Endothelial cell of umbilical vein (primary cell): ENCODE results near the gene C19orf44. TPM values are rescaled to one million over a fixed set of nuclear protein-coding genes. Genes with fewer than 3 reads are reported as not detected.

Experiments
- BruUV-seq: library from RNA; stranded (reverse); fragments of 400-500 nt; replicated peaks from 2 replicates; lab custom pipeline; 2021; lab: Mats Ljungman, UMichigan
- CTCF ChIA-PET: fragments of 300-600, 350-600 bp; sonication (Branson Sonifier 250); formaldehyde crosslinking; loops from one replicate; lab custom pipeline; 2021; ENCODE audit warnings: antibody characterized with exemption, inconsistent platforms; lab: Charles Lee
- POLR2A ChIA-PET: fragments of 300-600, 350-600 bp; sonication (Branson Sonifier 250); formaldehyde crosslinking; loops from one replicate; lab custom pipeline; 2021; ENCODE audit warnings: antibody characterized with exemption, inconsistent platforms; lab: Charles Lee
- DNase-seq: peaks from one replicate; pipeline ENCODE4 v3.0.0-alpha.2; 2011; ENCODE audit warnings: low read depth, low spot score
- FAIRE-seq: peaks from 2 replicates; lab custom pipeline; 2011; peaks lifted over from hg19 to GRCh38; lab: Jason Lieb, UNC
- H2AFZ ChIP-seq: 2 replicates; pipeline ENCODE4 v1.6.0; 2012; ENCODE audit warnings: low read depth, low read length, control low read depth, inconsistent platforms
- H3K27ac ChIP-seq: 2 replicates; pipeline ENCODE4 v1.5.1; 2011; ENCODE audit warnings: low read depth, mild to moderate bottlenecking, control low read depth, low read length, moderate library complexity; ENCODE audit not compliant: insufficient read depth
- H3K27me3 ChIP-seq, 2 experiments: 2 replicates each; pipeline versions ENCODE4 v1.6.0 to v1.6.1; 2011; ENCODE audit warnings: low read length in 2 of 2, mixed read lengths in 1 of 2; ENCODE audit not compliant: control insufficient read depth in 2 of 2, insufficient read depth in 2 of 2
- H3K36me3 ChIP-seq, 2 experiments: 2 replicates in 1 of 2; 3 replicates in 1 of 2; pipeline ENCODE4 v1.5.1; 2011; ENCODE audit warnings: low read length in 2 of 2, mild to moderate bottlenecking in 1 of 2, moderate library complexity in 1 of 2; ENCODE audit not compliant: control insufficient read depth in 2 of 2, insufficient read depth in 2 of 2; ENCODE audit errors: extremely low read depth in 1 of 2
- H3K4me1 ChIP-seq: 3 replicates; pipeline ENCODE4 v1.5.1; 2011; ENCODE audit warnings: mild to moderate bottlenecking, low read length; ENCODE audit not compliant: control insufficient read depth, insufficient read depth; ENCODE audit errors: extremely low read depth
- H3K4me2 ChIP-seq: 2 replicates; pipeline ENCODE4 v1.6.1; 2011; ENCODE audit warnings: low read length, control low read depth, mixed read lengths; ENCODE audit not compliant: insufficient read depth
- H3K4me3 ChIP-seq, 3 experiments: fragments of 200-600 bp in 1 of 3; sonication (generic), shearing (Covaris generic) in 1 of 3; replicated peaks in 1 of 3; 2 replicates each; pipeline ENCODE4 v1.5.1; 2011 to 2016; ENCODE audit warnings: control low read depth in 3 of 3, low read length in 3 of 3, mild to moderate bottlenecking in 2 of 3, inconsistent platforms in 1 of 3, low read depth in 1 of 3, moderate library complexity in 1 of 3; ENCODE audit not compliant: insufficient read depth in 1 of 3
- H3K79me2 ChIP-seq: 2 replicates; pipeline ENCODE4 v1.6.0; 2012; ENCODE audit warnings: low read length, inconsistent platforms; ENCODE audit not compliant: control insufficient read depth, insufficient read depth
- H3K9ac ChIP-seq: replicated peaks from 2 replicates; pipeline ENCODE3; 2011; ENCODE audit warnings: low read length, control low read depth; ENCODE audit not compliant: insufficient read depth; ENCODE audit errors: extremely low read depth
- H3K9me1 ChIP-seq: replicated peaks from 3 replicates; pipeline ENCODE4 v1.6.0; 2011; ENCODE audit warnings: mild to moderate bottlenecking, low read length; ENCODE audit not compliant: control insufficient read depth, insufficient read depth; ENCODE audit errors: extremely low read depth
- H3K9me3 ChIP-seq: replicated peaks from 2 replicates; pipeline ENCODE4 v1.5.1; 2012; ENCODE audit warnings: low read length, inconsistent platforms; ENCODE audit not compliant: control insufficient read depth, insufficient read depth
- H4K20me1 ChIP-seq: replicated peaks from 2 replicates; pipeline ENCODE3; 2011; ENCODE audit warnings: mild to moderate bottlenecking, low read length; ENCODE audit not compliant: control insufficient read depth, insufficient read depth; ENCODE audit errors: extremely low read depth
- EZH2 ChIP-seq: IDR thresholded peaks from 2 replicates; pipeline ENCODE4 v1.6.1; 2012; ENCODE audit warnings: borderline replicate concordance, low read depth, mild to moderate bottlenecking, moderate library complexity, low read length, inconsistent platforms; ENCODE audit not compliant: severe bottlenecking
- FOS ChIP-seq: IDR thresholded peaks from 2 replicates; pipeline ENCODE4 v1.6.1; 2011; ENCODE audit warnings: mild to moderate bottlenecking, low read length, moderate library complexity, borderline replicate concordance; ENCODE audit not compliant: insufficient read depth
- GATA2 ChIP-seq: IDR thresholded peaks from 2 replicates; pipeline ENCODE4 v1.7.0; 2011; ENCODE audit warnings: low read depth, mild to moderate bottlenecking, moderate library complexity, mixed read lengths, low read length; ENCODE audit not compliant: insufficient read length, insufficient read depth
- JUN ChIP-seq: IDR thresholded peaks from 2 replicates; pipeline ENCODE4 v1.6.1; 2011; ENCODE audit warnings: borderline replicate concordance, low read depth; ENCODE audit not compliant: insufficient read length, insufficient read depth
- MYC ChIP-seq: IDR thresholded peaks from one replicate; pipeline ENCODE4 v1.6.1; 2011; ENCODE audit warnings: mild to moderate bottlenecking, low read depth, low read length
- POLR2A ChIP-seq: IDR thresholded peaks from 2 replicates; pipeline ENCODE4 v1.6.1; 2012; ENCODE audit warnings: low read depth, mild to moderate bottlenecking, control low read depth, low read length
- POLR2AphosphoS5 ChIP-seq: IDR thresholded peaks from 2 replicates; pipeline ENCODE4 v1.6.1; 2012; ENCODE audit warnings: low read depth, mild to moderate bottlenecking, control low read depth, low read length, moderate library complexity; ENCODE audit not compliant: insufficient read depth
- dilution Hi-C: fragments of 300-500 bp; cut with MboI; formaldehyde crosslinking; loops from one replicate; pipeline ENCODE4 v1.15.0; 2019; ENCODE audit warnings: low sequenced_read_pairs; ENCODE audit not compliant: extremely low pct_ligation_motif_present
- intact Hi-C: fragments of 100-400 bp; cut with micrococcal nuclease; formaldehyde crosslinking; loops from one replicate; pipeline ENCODE4 v1.10.0; 2022
- polyA plus RNA-seq, 4 experiments: library from polyadenylated mRNA; depleted of rRNA in 3 of 4; stranded (reverse) in 3 of 4; unstranded in 1 of 4; fragments of >200 nt; gene quantifications; 2 replicates each; pipeline versions ENCODE4 v1.2.1 to v1.2.3, GENCODE V29; 2011 to 2012; ENCODE audit warnings: missing spikeins in 1 of 4
- total RNA-seq: library from RNA; stranded (reverse); gene quantifications from 2 replicates; pipeline ENCODE4 v1.2.3, GENCODE V29; 2021
- TF ChIP-seq, protein P1 (sequence below): IDR thresholded peaks from 2 replicates; pipeline ENCODE4 v1.6.1; 2011; ENCODE audit not compliant: insufficient read depth, insufficient read length
- TF ChIP-seq, protein P2 (sequence below), 2 donors: IDR thresholded peaks; 1 replicate in 1 of 2; 2 replicates in 1 of 2; pipeline ENCODE4 v1.5.1; 2011; ENCODE audit warnings: low read length in 2 of 2, mild to moderate bottlenecking in 2 of 2, moderate library complexity in 2 of 2, control low read depth in 1 of 2, inconsistent platforms in 1 of 2, low read depth in 1 of 2; ENCODE audit not compliant: insufficient read depth in 1 of 2; ENCODE audit errors: extremely low read depth in 1 of 2

C19orf44 gene
- total and polyA plus RNA-seq, 2 donors (not counting 3 experiments of a cell fraction or from before 2014, with no cell fraction given), result 3.5 to 4.3 TPM

DNA sequence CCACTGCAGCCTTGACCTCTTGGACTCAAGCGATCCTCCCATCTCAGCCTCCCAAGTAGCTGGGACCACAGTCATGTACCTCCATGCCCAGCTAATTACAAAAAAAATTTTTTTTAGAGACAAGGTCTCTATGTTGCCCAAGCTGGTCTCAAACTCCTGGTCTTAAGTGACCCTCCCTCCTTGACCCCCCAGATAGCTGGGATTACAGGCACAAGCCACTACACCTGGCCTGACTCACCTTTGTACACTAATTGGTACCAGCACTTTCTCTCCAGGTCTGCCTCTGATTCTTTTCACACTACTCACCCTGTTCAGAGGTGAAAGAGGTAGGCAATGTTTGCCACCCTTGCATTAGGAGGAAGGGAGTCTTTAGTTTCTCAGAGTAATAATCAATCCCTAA is 18.9 kb upstream of the C19orf44 start:
- Histone ChIP-seq H3K27ac (no peak overlapping the region), H3K9me3 (peaks cover 3% of the 10 kb centered on the region), H3K36me3 (no peaks in the 10 kb centered on the region), H3K9ac (no peak overlapping the region), H3K4me1 (peaks cover 1% of the 10 kb centered on the region), H3K4me3 (no peak overlapping the region), H3K4me2 (no peak overlapping the region), H3K79me2 (no peaks in the 10 kb centered on the region), H3K27me3 (no peaks in the 10 kb centered on the region), H2AFZ (no peak overlapping the region), H3K9me1 (no peaks in the 10 kb centered on the region), H4K20me1 (no peaks in the 10 kb centered on the region)
- dilution Hi-C loops (no loop called here), intact Hi-C loops (no loop called here)
- no peak for FAIRE-seq
- no peak for DNase-seq
- ChIA-PET POLR2A (no interaction called here), CTCF (interaction anchor here (1.1 kb wide), 1 partner anchor 35 kb away, joined by 3 read pairs; no protein-coding TSS in a partner anchor)
- TF ChIP-seq, protein P1, sequence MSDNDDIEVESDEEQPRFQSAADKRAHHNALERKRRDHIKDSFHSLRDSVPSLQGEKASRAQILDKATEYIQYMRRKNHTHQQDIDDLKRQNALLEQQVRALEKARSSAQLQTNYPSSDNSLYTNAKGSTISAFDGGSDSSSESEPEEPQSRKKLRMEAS, result no peak
- TF ChIP-seq MYC (no peak), GATA2 (no peak), POLR2A (no peak), EZH2 (no peak)
- no TSS peak for BruUV-seq

DNA sequence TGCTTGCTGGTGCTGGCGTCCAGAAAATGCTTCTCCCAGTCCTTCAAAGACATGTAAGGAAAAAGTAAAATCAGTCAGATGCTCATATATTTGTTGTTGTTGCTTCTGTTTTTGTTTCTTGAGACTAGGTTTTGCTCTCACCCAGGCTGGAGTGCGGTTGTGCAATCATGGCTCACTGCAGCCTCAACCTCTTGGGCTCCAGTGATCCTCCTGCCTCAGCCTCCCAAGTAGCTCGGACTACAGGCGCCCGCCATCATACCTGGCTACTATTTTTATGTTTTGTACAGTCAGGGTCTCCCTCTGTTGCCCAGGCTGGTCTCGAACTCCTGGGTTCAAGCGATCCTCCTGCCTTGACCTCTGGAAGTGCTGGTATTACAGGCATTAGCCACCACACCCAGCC is 13.4 kb upstream of the C19orf44 start:
- POLR2A ChIA-PET, result no interaction called here
- no TSS peak for BruUV-seq
- dilution Hi-C loops, result no loop called here
- TF ChIP-seq GATA2 (no peak), MYC (no peak), FOS (no peak), EZH2 (no peak), POLR2AphosphoS5 (no peak), JUN (no peak), POLR2A (no peak)
- TF ChIP-seq, protein P1, result no peak
- TF ChIP-seq, protein P2, sequence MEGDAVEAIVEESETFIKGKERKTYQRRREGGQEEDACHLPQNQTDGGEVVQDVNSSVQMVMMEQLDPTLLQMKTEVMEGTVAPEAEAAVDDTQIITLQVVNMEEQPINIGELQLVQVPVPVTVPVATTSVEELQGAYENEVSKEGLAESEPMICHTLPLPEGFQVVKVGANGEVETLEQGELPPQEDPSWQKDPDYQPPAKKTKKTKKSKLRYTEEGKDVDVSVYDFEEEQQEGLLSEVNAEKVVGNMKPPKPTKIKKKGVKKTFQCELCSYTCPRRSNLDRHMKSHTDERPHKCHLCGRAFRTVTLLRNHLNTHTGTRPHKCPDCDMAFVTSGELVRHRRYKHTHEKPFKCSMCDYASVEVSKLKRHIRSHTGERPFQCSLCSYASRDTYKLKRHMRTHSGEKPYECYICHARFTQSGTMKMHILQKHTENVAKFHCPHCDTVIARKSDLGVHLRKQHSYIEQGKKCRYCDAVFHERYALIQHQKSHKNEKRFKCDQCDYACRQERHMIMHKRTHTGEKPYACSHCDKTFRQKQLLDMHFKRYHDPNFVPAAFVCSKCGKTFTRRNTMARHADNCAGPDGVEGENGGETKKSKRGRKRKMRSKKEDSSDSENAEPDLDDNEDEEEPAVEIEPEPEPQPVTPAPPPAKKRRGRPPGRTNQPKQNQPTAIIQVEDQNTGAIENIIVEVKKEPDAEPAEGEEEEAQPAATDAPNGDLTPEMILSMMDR (IDR thresholded peaks at IDR 0.05; ENCODE audit: extremely low read depth in 1 of 2, insufficient read depth in 1 of 2, low read depth in 1 of 2, low read length in 2 of 2), result no peak
- Histone ChIP-seq H4K20me1 (no peaks in the 10 kb centered on the region), H3K27me3 (no peaks in the 10 kb centered on the region), H3K9me1 (no peaks in the 10 kb centered on the region), H2AFZ (no peak overlapping the region), H3K4me3 (no peak overlapping the region), H3K9me3 (no peaks in the 10 kb centered on the region), H3K9ac (no peak overlapping the region), H3K27ac (no peak overlapping the region), H3K4me2 (no peak overlapping the region), H3K4me1 (no peaks in the 10 kb centered on the region), H3K36me3 (no peaks in the 10 kb centered on the region), H3K79me2 (no peaks in the 10 kb centered on the region)
- intact Hi-C loops, result no loop called here
- FAIRE-seq (no peak), DNase-seq (no peak)
- CTCF ChIA-PET, result no interaction called here
